Right lobe of liver (tissue), 4 donors: Measurements from ENCODE around the gene MAP10.

Experiments
- CTCF ChIP-seq, 4 donors: fragments of 200-600 bp in 3 of 4; fragments of 450-650 bp in 1 of 4; IDR thresholded peaks; one replicate each; pipeline versions ENCODE4 v1.5.1 to v1.8.0; 2016 to 2022; ENCODE audit warnings: antibody characterized with exemption in 4 of 4, mild to moderate bottlenecking in 2 of 4
- POLR2A ChIP-seq: fragments of 450-650 bp; IDR thresholded peaks from one replicate; pipeline ENCODE4 v1.6.1; 2017; ENCODE audit warnings: antibody characterized with exemption, mild to moderate bottlenecking
- donor health status: DM: no; HTN: no; CAD: no.
- donor health status: DM: no; HTN: no; CAD: no.
- donor health status: DM: no; HTN: yes; CAD: no.

- TF ChIP-seq CTCF (IDR thresholded peaks at IDR 0.05) (no peak), POLR2A (no peak)
These were observed 24.9 kb upstream of the MAP10 start for GRCh38 chr1:232780354-232780753.
